Measurements from ENCODE around the gene SLC3A2.

Gene SLC3A2

GRCh38 chr11:62879235-62879978, 1.3 kb upstream of the SLC3A2 start:
- DNase-seq, result no peak
- H3K36me3 ChIP-seq, result peaks cover 40% of the 10 kb centered on the region
- TF ChIP-seq, protein P1, sequence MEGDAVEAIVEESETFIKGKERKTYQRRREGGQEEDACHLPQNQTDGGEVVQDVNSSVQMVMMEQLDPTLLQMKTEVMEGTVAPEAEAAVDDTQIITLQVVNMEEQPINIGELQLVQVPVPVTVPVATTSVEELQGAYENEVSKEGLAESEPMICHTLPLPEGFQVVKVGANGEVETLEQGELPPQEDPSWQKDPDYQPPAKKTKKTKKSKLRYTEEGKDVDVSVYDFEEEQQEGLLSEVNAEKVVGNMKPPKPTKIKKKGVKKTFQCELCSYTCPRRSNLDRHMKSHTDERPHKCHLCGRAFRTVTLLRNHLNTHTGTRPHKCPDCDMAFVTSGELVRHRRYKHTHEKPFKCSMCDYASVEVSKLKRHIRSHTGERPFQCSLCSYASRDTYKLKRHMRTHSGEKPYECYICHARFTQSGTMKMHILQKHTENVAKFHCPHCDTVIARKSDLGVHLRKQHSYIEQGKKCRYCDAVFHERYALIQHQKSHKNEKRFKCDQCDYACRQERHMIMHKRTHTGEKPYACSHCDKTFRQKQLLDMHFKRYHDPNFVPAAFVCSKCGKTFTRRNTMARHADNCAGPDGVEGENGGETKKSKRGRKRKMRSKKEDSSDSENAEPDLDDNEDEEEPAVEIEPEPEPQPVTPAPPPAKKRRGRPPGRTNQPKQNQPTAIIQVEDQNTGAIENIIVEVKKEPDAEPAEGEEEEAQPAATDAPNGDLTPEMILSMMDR (IDR thresholded peaks at IDR 0.05; ENCODE audit: low read depth, low read length), result no peak
- no peaks in the 10 kb centered on the region for H3K27me3 ChIP-seq
- H3K9me3 ChIP-seq, result no peaks in the 10 kb centered on the region
- H3K4me3 ChIP-seq (ENCODE audit: low read depth, low read length), result no peak overlapping the region
- 0 out of 2 replicates have a peak, but pooled peaks cover 3% of the 10 kb centered on the region for H3K4me1 ChIP-seq

DNA sequence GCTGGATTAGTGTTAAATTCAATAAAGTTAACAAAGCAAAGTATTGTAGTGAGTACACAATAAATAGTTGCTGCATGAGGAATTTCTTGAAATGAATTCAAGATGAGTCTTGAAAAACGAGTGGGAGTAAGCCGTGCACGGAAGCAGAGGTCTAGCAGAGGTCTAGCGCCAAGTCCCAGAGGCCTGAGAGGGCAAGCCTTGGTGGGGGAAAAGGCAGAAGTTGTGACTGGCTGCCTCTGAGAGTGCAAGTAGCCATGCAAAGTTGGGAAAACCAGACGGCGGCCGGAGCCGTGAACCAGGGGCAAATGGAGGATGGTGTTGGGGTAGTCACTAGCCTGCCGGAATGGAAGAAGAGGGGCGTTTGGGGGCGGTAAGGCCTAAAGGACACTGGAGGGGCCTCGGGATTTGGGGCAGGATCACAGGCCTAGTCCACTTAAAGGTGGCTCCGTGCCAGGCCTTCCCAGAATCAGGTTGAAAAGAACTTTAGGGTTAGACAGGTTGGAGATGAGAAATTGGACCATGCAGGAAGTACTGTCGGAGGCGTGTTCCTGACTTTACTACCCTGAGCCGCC, 379 bp upstream of the SLC3A2 start:
- TF ChIP-seq, protein P1 (IDR thresholded peaks at IDR 0.05; ENCODE audit: low read depth, low read length), result no peak
- H3K36me3 ChIP-seq, result peaks cover 48% of the 10 kb centered on the region
- H3K27me3 ChIP-seq, result no peaks in the 10 kb centered on the region
- 0 out of 2 replicates have a peak, but pooled peaks cover 3% of the 10 kb centered on the region for H3K4me1 ChIP-seq
- peak overlapping the region; percentile 83 for H3K4me3 ChIP-seq (ENCODE audit: low read depth, low read length)
- peak; percentile 19 for DNase-seq
- no peaks in the 10 kb centered on the region for H3K9me3 ChIP-seq

GRCh38 chr11:62881579-62882430, 1.1 kb downstream of the SLC3A2 start:
- H3K4me3 ChIP-seq (ENCODE audit: low read depth, low read length), result peak overlapping the region; percentile 83
- H3K9me3 ChIP-seq, result no peaks in the 10 kb centered on the region
- 0 out of 2 replicates have a peak, but pooled peaks cover 3% of the 10 kb centered on the region for H3K4me1 ChIP-seq
- TF ChIP-seq, protein P1 (IDR thresholded peaks at IDR 0.05; ENCODE audit: low read depth, low read length), result no peak
- H3K36me3 ChIP-seq, result peaks cover 60% of the 10 kb centered on the region
- H3K27me3 ChIP-seq, result no peaks in the 10 kb centered on the region
- DNase-seq, result peak; percentile 89

- 0 out of 2 replicates have a peak, but pooled peaks cover 3% of the 10 kb centered on the region for H3K4me1 ChIP-seq
- peaks cover 63% of the 10 kb centered on the region for H3K36me3 ChIP-seq
Observed at GRCh38 chr11:62882431-62882749, 1.7 kb downstream of the SLC3A2 start.

GRCh38 chr11:62882788-62883501, 2.2 kb downstream of the SLC3A2 start:
- Histone ChIP-seq H3K27me3 (no peaks in the 10 kb centered on the region), H3K36me3 (peaks cover 65% of the 10 kb centered on the region), H3K9me3 (no peaks in the 10 kb centered on the region), H3K4me3 (ENCODE audit: low read depth, low read length) (peak overlapping the region; percentile 83), H3K4me1 (0 out of 2 replicates have a peak, but pooled peaks cover 3% of the 10 kb centered on the region)
- DNase-seq, result no peak
- TF ChIP-seq, protein P1 (IDR thresholded peaks at IDR 0.05; ENCODE audit: low read depth, low read length), result no peak

More at GRCh38 chr11:62882431-62882749, 1.7 kb downstream of the SLC3A2 start:
- no peak for DNase-seq
- Histone ChIP-seq H3K4me3 (ENCODE audit: low read depth, low read length) (peak overlapping the region; percentile 83), H3K27me3 (no peaks in the 10 kb centered on the region), H3K9me3 (no peaks in the 10 kb centered on the region)
- TF ChIP-seq, protein P1 (IDR thresholded peaks at IDR 0.05; ENCODE audit: low read depth, low read length), result no peak
